OCI-LY7 (cell line): Measurements from ENCODE around the gene SPATA6. TPM values are rescaled to one million over a fixed set of nuclear protein-coding genes. Genes with fewer than 3 reads are reported as not detected.
"Not testable (repeated sequence)": the region's sequence is repeated elsewhere in the genome, so short reads cannot be mapped to it uniquely, and the experiment has no call there.

ENCODE experiments used
- BruUV-seq: library from RNA; stranded (reverse); fragments of 400-500 nt; replicated peaks from 2 replicates; lab custom pipeline; 2021; lab: Mats Ljungman, UMichigan
- CTCF ChIA-PET: fragments of 300-600 bp; sonication (Branson Sonifier 250); formaldehyde crosslinking; loops from one replicate; lab custom pipeline; 2022; ENCODE audit warnings: antibody characterized with exemption; ENCODE audit not compliant: unreplicated experiment; lab: Charles Lee
- POLR2A ChIA-PET: fragments of 300-600 bp; sonication (Branson Sonifier 250); formaldehyde crosslinking; loops from one replicate; lab custom pipeline; 2022; ENCODE audit warnings: antibody characterized with exemption; lab: Charles Lee
- DNase-seq: peaks from one replicate; pipeline ENCODE4 v3.0.0-alpha.2; 2015; ENCODE audit warnings: low spot score
- H2AFZ ChIP-seq: fragments of 200-600 bp; sonication (generic), shearing (Covaris generic); 2 replicates; pipeline ENCODE4 v1.6.1; 2014; ENCODE audit warnings: mild to moderate bottlenecking, antibody characterized with exemption, low read length, moderate library complexity
- H3K27ac ChIP-seq: fragments of 200-600 bp; sonication (generic); 2 replicates; pipeline ENCODE4 v1.5.1; 2014; ENCODE audit warnings: mixed run types, low read depth, mild to moderate bottlenecking, moderate library complexity, low read length, inconsistent platforms; ENCODE audit not compliant: poor library complexity, severe bottlenecking
- H3K36me3 ChIP-seq: fragments of 200-600 bp; sonication (generic); 2 replicates; pipeline ENCODE4 v1.6.1; 2014; ENCODE audit warnings: mild to moderate bottlenecking, antibody characterized with exemption, low read length, moderate library complexity, mixed read lengths; ENCODE audit not compliant: insufficient read depth
- H3K4me1 ChIP-seq: fragments of 200-600 bp; sonication (generic); 2 replicates; pipeline ENCODE4 v1.5.1; 2014; ENCODE audit warnings: mild to moderate bottlenecking, low read length; ENCODE audit not compliant: insufficient read depth, poor library complexity, severe bottlenecking
- H3K4me2 ChIP-seq: fragments of 200-600 bp; sonication (generic); 2 replicates; pipeline ENCODE4 v1.6.1; 2014; ENCODE audit warnings: mild to moderate bottlenecking, low read length
- H3K4me3 ChIP-seq: fragments of 200-600 bp; sonication (generic); 2 replicates; pipeline ENCODE4 v1.5.1; 2014; ENCODE audit warnings: mild to moderate bottlenecking, low read depth, low read length; ENCODE audit not compliant: poor library complexity, severe bottlenecking
- H3K79me2 ChIP-seq: fragments of 200-600 bp; sonication (generic); 2 replicates; pipeline ENCODE4 v1.6.1; 2016; ENCODE audit warnings: low read depth, mild to moderate bottlenecking, low read length, moderate library complexity, mixed read lengths; ENCODE audit not compliant: insufficient read depth
- H3K9me2 ChIP-seq: fragments of 200-600 bp; sonication (generic); 2 replicates; pipeline ENCODE4 v1.6.1; 2016; ENCODE audit warnings: mild to moderate bottlenecking, low read length, mixed read lengths; ENCODE audit not compliant: insufficient read depth
- H3K9me3 ChIP-seq: fragments of 200-600 bp; sonication (generic); 2 replicates; pipeline ENCODE4 v1.6.1; 2014; ENCODE audit warnings: mild to moderate bottlenecking, mixed run types, low read length, mixed read lengths
- H4K20me1 ChIP-seq: fragments of 200-600 bp; sonication (generic); 2 replicates; pipeline ENCODE4 v1.6.1; 2014; ENCODE audit warnings: mild to moderate bottlenecking, antibody characterized with exemption, low read length, moderate library complexity, mixed read lengths; ENCODE audit not compliant: insufficient read depth
- EZH2phosphoT487 ChIP-seq: fragments of 200-600 bp; sonication (generic); IDR thresholded peaks from 2 replicates; pipeline ENCODE4 v1.6.1; 2018; ENCODE audit warnings: low read depth, borderline replicate concordance, mild to moderate bottlenecking, mixed run types, antibody characterized with exemption, low read length, moderate library complexity, mixed read lengths
- intact Hi-C: fragments of 100-400 bp; cut with micrococcal nuclease; formaldehyde crosslinking; loops from one replicate; pipeline ENCODE4 v1.10.0; 2022; ENCODE audit not compliant: unreplicated experiment
- total RNA-seq, 2 experiments: library from RNA; depleted of rRNA in 1 of 2; stranded (reverse); fragments of >200 nt in 1 of 2; shearing (Covaris generic) in 1 of 2; gene quantifications; 2 replicates each; pipeline ENCODE4 v1.2.3, GENCODE V29; 2014 to 2022
- TF ChIP-seq, protein P1 (sequence below): fragments of 200-600 bp; sonication (generic); conservative IDR thresholded peaks from 2 replicates; pipeline ENCODE4 v1.5.1; 2014; ENCODE audit warnings: mild to moderate bottlenecking, antibody characterized with exemption, low read length, moderate library complexity, mixed read lengths

SPATA6 gene
- total RNA-seq, 2 experiments from 2014 or later, result 2.5 TPM; not detected in 1

DNA sequence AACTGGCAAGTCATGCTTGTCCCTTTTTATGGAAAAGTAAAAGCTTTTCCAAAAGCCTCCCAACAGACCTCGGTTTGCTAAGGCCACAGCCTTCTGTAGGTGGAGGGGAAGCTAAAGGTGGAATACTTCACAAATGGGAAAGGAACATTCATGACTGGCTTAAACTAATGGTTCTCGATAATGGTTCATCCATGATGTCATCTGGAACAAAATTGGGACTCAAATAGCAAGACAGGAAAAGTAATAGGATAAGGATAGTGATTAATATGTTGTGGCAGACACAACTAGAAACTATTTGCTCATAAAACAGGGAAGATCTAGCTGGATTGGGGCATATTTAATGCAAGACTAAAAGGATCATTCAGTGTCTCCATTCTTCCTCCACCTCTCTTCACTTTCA is 16.7 kb upstream of the SPATA6 start:
- POLR2A ChIA-PET, result no interaction called here
- H3K36me3 ChIP-seq, result no peaks in the 10 kb centered on the region
- no peaks in the 10 kb centered on the region for H4K20me1 ChIP-seq
- intact Hi-C loops, result no loop called here
- no peak overlapping the region for H3K27ac ChIP-seq
- no peaks in the 10 kb centered on the region for H3K9me3 ChIP-seq
- no peak for DNase-seq
- H3K79me2 ChIP-seq, result no peaks in the 10 kb centered on the region
- no peak overlapping the region for H3K4me3 ChIP-seq
- H3K4me1 ChIP-seq, result no peaks in the 10 kb centered on the region
- no peak overlapping the region for H3K4me2 ChIP-seq
- no TSS peak for BruUV-seq
- CTCF ChIA-PET, result no interaction called here
- no peak overlapping the region for H2AFZ ChIP-seq
- no peak for TF ChIP-seq EZH2phosphoT487
- TF ChIP-seq, protein P1, sequence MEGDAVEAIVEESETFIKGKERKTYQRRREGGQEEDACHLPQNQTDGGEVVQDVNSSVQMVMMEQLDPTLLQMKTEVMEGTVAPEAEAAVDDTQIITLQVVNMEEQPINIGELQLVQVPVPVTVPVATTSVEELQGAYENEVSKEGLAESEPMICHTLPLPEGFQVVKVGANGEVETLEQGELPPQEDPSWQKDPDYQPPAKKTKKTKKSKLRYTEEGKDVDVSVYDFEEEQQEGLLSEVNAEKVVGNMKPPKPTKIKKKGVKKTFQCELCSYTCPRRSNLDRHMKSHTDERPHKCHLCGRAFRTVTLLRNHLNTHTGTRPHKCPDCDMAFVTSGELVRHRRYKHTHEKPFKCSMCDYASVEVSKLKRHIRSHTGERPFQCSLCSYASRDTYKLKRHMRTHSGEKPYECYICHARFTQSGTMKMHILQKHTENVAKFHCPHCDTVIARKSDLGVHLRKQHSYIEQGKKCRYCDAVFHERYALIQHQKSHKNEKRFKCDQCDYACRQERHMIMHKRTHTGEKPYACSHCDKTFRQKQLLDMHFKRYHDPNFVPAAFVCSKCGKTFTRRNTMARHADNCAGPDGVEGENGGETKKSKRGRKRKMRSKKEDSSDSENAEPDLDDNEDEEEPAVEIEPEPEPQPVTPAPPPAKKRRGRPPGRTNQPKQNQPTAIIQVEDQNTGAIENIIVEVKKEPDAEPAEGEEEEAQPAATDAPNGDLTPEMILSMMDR, result no peak
- H3K9me2 ChIP-seq, result no peaks in the 10 kb centered on the region

DNA sequence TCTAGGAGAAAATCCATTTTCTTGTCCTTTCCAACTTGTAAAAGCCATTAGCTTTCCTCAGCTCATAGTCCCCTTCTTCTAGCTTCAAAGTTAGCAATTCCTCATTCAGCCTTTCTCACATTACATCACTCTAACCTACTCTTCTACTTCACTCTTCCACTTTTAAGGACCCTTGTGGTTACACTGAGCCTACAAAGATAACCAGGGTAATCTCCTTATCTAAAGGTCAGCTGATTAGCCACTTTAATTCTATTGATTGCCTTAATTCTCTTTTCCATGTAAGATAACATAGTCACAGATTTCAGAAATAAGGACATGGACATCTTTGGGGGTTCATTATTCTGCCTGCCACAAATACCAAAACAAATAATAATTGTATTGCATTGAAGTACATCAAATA is 8.5 kb upstream of the SPATA6 start:
- Histone ChIP-seq H4K20me1 (no peaks in the 10 kb centered on the region), H3K79me2 (no peaks in the 10 kb centered on the region), H3K4me3 (no peak overlapping the region), H3K4me2 (no peak overlapping the region), H3K9me3 (no peaks in the 10 kb centered on the region), H3K27ac (no peak overlapping the region), H3K9me2 (no peaks in the 10 kb centered on the region), H3K4me1 (no peaks in the 10 kb centered on the region), H2AFZ (no peak overlapping the region), H3K36me3 (no peaks in the 10 kb centered on the region)
- TF ChIP-seq, protein P1, result no peak
- TF ChIP-seq EZH2phosphoT487, result no peak
- no TSS peak for BruUV-seq
- ChIA-PET POLR2A (no interaction called here), CTCF (no interaction called here)
- intact Hi-C loops, result no loop called here
- DNase-seq, result no peak

DNA sequence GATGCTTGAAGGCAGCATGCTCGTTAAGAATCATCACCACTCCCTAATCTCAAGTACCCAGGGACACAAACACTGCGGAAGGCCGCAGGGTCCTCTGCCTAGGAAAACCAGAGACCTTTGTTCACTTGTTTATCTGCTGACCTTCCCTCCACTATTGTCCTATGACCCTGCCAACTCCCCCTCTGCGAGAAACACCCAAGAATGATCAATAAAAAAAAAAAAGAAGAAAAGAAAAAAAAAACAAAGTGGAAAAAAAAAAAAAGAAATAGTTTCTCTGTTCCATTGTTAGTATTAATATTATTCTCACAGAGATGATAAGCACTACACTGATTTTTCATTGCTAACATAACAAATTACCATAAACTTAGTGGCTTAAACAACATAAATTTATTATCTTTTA is 8.0 kb upstream of the SPATA6 start:
- H4K20me1 ChIP-seq, BruUV-seq, H3K79me2 ChIP-seq, H3K4me3 ChIP-seq, H3K4me1 ChIP-seq, H3K4me2 ChIP-seq, H3K27ac ChIP-seq, DNase-seq, CTCF ChIA-PET, H3K9me2 ChIP-seq, H2AFZ ChIP-seq, H3K9me3 ChIP-seq, POLR2A ChIA-PET, H3K36me3 ChIP-seq, intact Hi-C loops: not testable (repeated sequence)
